ENCODE measurements around the gene C22orf39.

DNA sequence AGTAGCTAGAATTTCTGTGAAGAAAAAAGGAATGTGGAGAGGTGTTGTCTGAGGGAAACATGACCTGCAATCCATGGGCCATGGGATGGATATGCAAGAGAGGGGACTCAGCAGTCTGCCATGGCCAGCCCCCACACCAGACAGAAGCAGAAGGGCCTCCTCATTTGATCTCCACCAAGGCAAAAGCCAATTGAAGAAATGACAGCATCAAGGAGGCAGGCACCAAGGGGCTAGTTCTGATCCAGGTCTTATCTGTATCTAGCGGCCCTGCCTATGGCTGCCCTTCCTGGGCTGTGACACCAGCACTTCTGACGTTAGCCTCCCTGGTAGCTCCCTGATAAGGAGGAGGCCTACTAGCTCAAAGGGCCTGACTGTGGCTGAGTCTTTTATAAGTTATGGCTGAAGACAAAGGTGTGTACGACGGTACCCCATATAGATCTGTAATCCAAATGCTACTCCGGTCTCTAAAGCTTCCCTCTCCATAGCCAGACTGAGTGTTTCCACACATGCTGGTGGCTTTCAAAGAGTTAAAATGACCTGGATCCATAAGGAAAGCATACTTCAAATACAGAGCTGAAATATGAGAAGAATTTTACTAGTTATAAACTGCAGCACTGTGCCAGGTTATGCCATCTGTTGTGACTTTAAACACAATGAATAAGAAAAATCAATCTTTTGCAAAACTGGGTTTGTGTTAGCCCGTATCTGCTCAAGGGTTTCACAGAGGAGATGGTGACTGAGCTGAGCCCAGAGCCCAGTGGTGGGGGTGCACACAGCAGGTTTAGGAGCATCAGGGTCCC lies 50.4 kb downstream of the C22orf39 start:
- TF ChIP-seq GATA2 (IDR thresholded peaks at IDR 0.05; ENCODE audit: low read depth, low read length) (no peak), GATA3 (IDR thresholded peaks at IDR 0.05; ENCODE audit: low read depth, low read length) (no peak)
